Astrocyte (in vitro differentiated cells and primary cell): ENCODE data around the gene SNRPF. TPM values are rescaled to one million over a fixed set of nuclear protein-coding genes. Genes with fewer than 3 reads are reported as not detected.

ENCODE experiments used
- DNase-seq: peaks from one replicate; pipeline ENCODE4 v3.0.0-alpha.2; 2010; ENCODE audit warnings: low read depth
- FAIRE-seq: peaks from 2 replicates; lab custom pipeline; 2011; peaks lifted over from hg19 to GRCh38; lab: Jason Lieb, UNC
- H2AFZ ChIP-seq: 2 replicates; pipeline ENCODE4 v1.6.0; 2012; ENCODE audit warnings: low read depth, low read length, inconsistent platforms
- H3K27ac ChIP-seq: 2 replicates; pipeline ENCODE4 v1.5.1; 2011; ENCODE audit warnings: low read depth, low read length, inconsistent platforms
- H3K27me3 ChIP-seq: 2 replicates; pipeline ENCODE4 v1.6.0; 2011; ENCODE audit warnings: low read length, inconsistent platforms; ENCODE audit not compliant: insufficient read depth
- H3K36me3 ChIP-seq: 2 replicates; pipeline ENCODE4 v1.5.1; 2011; ENCODE audit warnings: low read length, inconsistent platforms; ENCODE audit not compliant: insufficient read depth
- H3K4me1 ChIP-seq: 2 replicates; pipeline ENCODE4 v1.5.1; 2011; ENCODE audit warnings: low read length, inconsistent platforms; ENCODE audit not compliant: insufficient read depth
- H3K4me2 ChIP-seq: 2 replicates; pipeline ENCODE4 v1.6.0; 2012; ENCODE audit warnings: low read length, inconsistent platforms
- H3K4me3 ChIP-seq: 2 replicates; pipeline ENCODE4 v1.5.1; 2011; ENCODE audit warnings: low read depth, mild to moderate bottlenecking, low read length, inconsistent platforms; ENCODE audit not compliant: insufficient read depth
- H3K79me2 ChIP-seq: 2 replicates; pipeline ENCODE4 v1.6.0; 2012; ENCODE audit warnings: mild to moderate bottlenecking, low read length, inconsistent platforms; ENCODE audit not compliant: insufficient read depth
- H3K9ac ChIP-seq: 2 replicates; pipeline ENCODE4 v1.6.0; 2012; ENCODE audit warnings: mild to moderate bottlenecking, low read length, inconsistent platforms
- H3K9me3 ChIP-seq: 2 replicates; pipeline ENCODE4 v1.5.1; 2012; ENCODE audit warnings: low read depth, mild to moderate bottlenecking, low read length, inconsistent platforms; ENCODE audit not compliant: insufficient read depth
- H4K20me1 ChIP-seq: 2 replicates; pipeline ENCODE4 v1.6.0; 2012; ENCODE audit warnings: low read length, inconsistent platforms; ENCODE audit not compliant: insufficient read depth
- H3K27ac Mint-ChIP-seq: one replicate; pipeline ENCODE4 v1.8.0; 2021; ENCODE audit warnings: mild to moderate bottlenecking, mixed read lengths; ENCODE audit not compliant: unreplicated experiment
- H3K27me3 Mint-ChIP-seq: one replicate; pipeline ENCODE4 v1.8.0; 2021; ENCODE audit warnings: low read depth, mixed read lengths; ENCODE audit not compliant: unreplicated experiment
- H3K36me3 Mint-ChIP-seq: one replicate; pipeline ENCODE4 v1.8.0; 2021; ENCODE audit warnings: low read depth, mixed read lengths; ENCODE audit not compliant: unreplicated experiment
- H3K4me1 Mint-ChIP-seq: one replicate; pipeline ENCODE4 v1.8.0; 2021; ENCODE audit warnings: low read depth, mixed read lengths; ENCODE audit not compliant: unreplicated experiment
- H3K4me3 Mint-ChIP-seq: one replicate; pipeline ENCODE4 v1.8.0; 2021; ENCODE audit warnings: mild to moderate bottlenecking, moderate library complexity, mixed read lengths; ENCODE audit not compliant: unreplicated experiment
- H3K9me3 Mint-ChIP-seq: one replicate; pipeline ENCODE4 v1.8.0; 2021; ENCODE audit warnings: mild to moderate bottlenecking, mixed read lengths; ENCODE audit not compliant: unreplicated experiment
- EZH2 ChIP-seq: IDR thresholded peaks from 2 replicates; pipeline ENCODE4 v1.6.1; 2012; ENCODE audit warnings: mild to moderate bottlenecking, low read length, inconsistent platforms; ENCODE audit not compliant: insufficient read depth
- total RNA-seq: library from RNA; stranded (reverse); gene quantifications from 2 replicates; pipeline ENCODE4 v1.2.1, GENCODE V29; 2021
- TF ChIP-seq, protein P1 (sequence below): IDR thresholded peaks from 2 replicates; pipeline ENCODE4 v1.5.1; 2011; ENCODE audit warnings: low read depth, mild to moderate bottlenecking, inconsistent platforms, low read length, moderate library complexity; ENCODE audit not compliant: insufficient read depth

The SNRPF gene
- total RNA-seq, 1 donor from 2014 or later, result 24.9 TPM

DNA sequence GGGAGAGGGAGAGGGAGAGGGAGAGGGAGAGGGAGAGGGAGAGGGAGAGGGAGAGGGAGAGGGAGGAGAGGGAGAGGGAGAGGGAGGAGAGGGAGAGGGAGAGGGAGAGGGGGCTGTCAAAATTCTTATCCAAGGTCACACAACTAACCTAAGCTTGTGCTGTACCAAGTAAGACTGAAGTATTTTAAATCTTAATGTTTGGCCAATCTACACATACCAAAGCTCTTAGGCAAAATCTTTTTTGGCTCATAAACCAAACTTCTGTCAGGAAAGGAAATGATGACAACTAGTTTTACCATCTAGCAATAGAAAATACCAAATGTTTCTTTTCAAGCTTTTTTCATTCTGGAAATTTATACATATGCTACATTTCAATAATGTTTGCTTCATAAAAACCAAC is 49.8 kb downstream of the SNRPF start:
- Histone ChIP-seq H3K4me3 (no peak overlapping the region), H3K79me2 (no peaks in the 10 kb centered on the region), H4K20me1 (no peaks in the 10 kb centered on the region), H3K9ac (no peak overlapping the region), H3K27ac (no peak overlapping the region), H3K4me2 (no peak overlapping the region), H3K27me3 (no peaks in the 10 kb centered on the region), H2AFZ (no peak overlapping the region), H3K9me3 (no peaks in the 10 kb centered on the region), H3K36me3 (no peaks in the 10 kb centered on the region), H3K4me1 (no peaks in the 10 kb centered on the region)
- FAIRE-seq (no peak), DNase-seq (peak; percentile 30)
- no peak overlapping the region for H3K27ac Mint-ChIP-seq
- TF ChIP-seq, protein P1, sequence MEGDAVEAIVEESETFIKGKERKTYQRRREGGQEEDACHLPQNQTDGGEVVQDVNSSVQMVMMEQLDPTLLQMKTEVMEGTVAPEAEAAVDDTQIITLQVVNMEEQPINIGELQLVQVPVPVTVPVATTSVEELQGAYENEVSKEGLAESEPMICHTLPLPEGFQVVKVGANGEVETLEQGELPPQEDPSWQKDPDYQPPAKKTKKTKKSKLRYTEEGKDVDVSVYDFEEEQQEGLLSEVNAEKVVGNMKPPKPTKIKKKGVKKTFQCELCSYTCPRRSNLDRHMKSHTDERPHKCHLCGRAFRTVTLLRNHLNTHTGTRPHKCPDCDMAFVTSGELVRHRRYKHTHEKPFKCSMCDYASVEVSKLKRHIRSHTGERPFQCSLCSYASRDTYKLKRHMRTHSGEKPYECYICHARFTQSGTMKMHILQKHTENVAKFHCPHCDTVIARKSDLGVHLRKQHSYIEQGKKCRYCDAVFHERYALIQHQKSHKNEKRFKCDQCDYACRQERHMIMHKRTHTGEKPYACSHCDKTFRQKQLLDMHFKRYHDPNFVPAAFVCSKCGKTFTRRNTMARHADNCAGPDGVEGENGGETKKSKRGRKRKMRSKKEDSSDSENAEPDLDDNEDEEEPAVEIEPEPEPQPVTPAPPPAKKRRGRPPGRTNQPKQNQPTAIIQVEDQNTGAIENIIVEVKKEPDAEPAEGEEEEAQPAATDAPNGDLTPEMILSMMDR, result no peak
- no peak for TF ChIP-seq EZH2
- H3K36me3 Mint-ChIP-seq, result no peaks in the 10 kb centered on the region
- H3K4me3 Mint-ChIP-seq, result no peak overlapping the region
- H3K27me3 Mint-ChIP-seq, result no peaks in the 10 kb centered on the region
- no peaks in the 10 kb centered on the region for H3K4me1 Mint-ChIP-seq
- H3K9me3 Mint-ChIP-seq, result peaks cover 3% of the 10 kb centered on the region

GRCh38 chr12:95909871-95910270 is 51.1 kb downstream of the SNRPF start:
- no peak for FAIRE-seq

More at GRCh38 chr12:95909871-95910270, 51.1 kb downstream of the SNRPF start:
- no peaks in the 10 kb centered on the region for H3K27me3 Mint-ChIP-seq
- no peak overlapping the region for H3K27ac Mint-ChIP-seq
- Histone ChIP-seq H3K4me2 (no peak overlapping the region), H3K79me2 (no peaks in the 10 kb centered on the region), H2AFZ (no peak overlapping the region), H3K9ac (no peak overlapping the region), H3K9me3 (no peaks in the 10 kb centered on the region), H4K20me1 (no peaks in the 10 kb centered on the region), H3K27me3 (no peaks in the 10 kb centered on the region), H3K4me1 (no peaks in the 10 kb centered on the region), H3K4me3 (no peak overlapping the region), H3K36me3 (no peaks in the 10 kb centered on the region), H3K27ac (no peak overlapping the region)
- no peak overlapping the region for H3K4me3 Mint-ChIP-seq
- no peak for DNase-seq
- H3K4me1 Mint-ChIP-seq, result no peaks in the 10 kb centered on the region
- H3K9me3 Mint-ChIP-seq, result peaks cover 3% of the 10 kb centered on the region
- TF ChIP-seq, protein P1, result no peak
- TF ChIP-seq EZH2, result no peak
- H3K36me3 Mint-ChIP-seq, result no peaks in the 10 kb centered on the region

Other genes with a start within 250 kb of the SNRPF start
- gene NTN4, start 68.2 kb upstream of the SNRPF start, total RNA-seq, result 22.6 and 28.9 TPM in 2 replicates
- 0.07 TPM in 1 of 2 replicates, not detected in the other for gene CCDC38, start 83.7 kb downstream of the SNRPF start, total RNA-seq
- 0.52 and 0.62 TPM in 2 replicates for gene AMDHD1, start 84.4 kb downstream of the SNRPF start, total RNA-seq
- 0.10 and 0.20 TPM in 2 replicates for gene HAL, start 137.4 kb downstream of the SNRPF start, total RNA-seq
- 63.7 and 67.6 TPM in 2 replicates for gene LTA4H, start 176.6 kb downstream of the SNRPF start, total RNA-seq